COLO668 (cell line): ENCODE measurements around the gene SH3PXD2A.

Experiments
- DNase-seq: peaks from one replicate; lab custom pipeline; 2025; ENCODE audit not compliant: unreplicated experiment; lab: John Stamatoyannopoulos, UW

SH3PXD2A gene

DNA sequence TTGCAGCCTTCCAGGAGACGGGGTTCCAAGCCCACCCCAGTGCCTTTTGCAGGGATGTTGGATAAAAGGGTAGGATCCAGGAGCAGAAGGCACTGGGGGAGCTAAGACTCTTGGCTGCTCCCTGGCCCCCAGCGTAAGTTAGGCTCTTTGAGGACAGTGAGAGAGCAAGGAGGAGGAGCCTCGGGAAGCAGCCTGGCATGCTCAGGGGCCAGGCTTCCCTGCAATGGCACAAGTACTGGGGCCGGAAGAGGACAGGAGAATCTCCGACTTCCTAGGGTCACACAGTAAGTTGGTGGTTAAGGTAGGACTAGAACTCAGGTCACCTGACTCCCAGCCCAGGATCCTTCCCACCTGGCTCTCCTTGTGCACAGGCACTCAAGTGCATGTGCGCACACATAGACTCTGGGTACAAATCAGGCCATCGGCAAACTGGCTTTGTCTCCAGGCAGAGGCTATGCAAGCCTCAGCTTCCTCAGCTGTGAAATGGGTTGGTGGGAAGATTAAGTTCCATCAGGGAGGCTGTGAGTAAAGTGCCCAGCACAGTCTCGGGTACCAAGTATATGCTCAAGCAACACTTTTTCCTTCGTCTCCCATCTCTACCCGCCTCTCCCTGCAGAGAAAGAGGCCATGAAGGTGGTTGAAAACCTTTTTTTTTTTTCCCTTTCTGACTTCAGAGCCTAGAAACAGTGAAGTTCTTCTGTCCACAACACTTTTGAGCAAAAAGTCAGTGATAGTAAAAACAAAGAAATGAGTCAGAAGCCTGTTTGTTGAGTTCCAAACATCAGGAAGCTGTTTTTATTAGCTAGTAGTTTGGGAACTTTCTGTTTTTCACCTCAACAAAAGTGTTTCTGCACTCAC lies 282.8 kb downstream of the SH3PXD2A start:
- no peak for DNase-seq

DNA sequence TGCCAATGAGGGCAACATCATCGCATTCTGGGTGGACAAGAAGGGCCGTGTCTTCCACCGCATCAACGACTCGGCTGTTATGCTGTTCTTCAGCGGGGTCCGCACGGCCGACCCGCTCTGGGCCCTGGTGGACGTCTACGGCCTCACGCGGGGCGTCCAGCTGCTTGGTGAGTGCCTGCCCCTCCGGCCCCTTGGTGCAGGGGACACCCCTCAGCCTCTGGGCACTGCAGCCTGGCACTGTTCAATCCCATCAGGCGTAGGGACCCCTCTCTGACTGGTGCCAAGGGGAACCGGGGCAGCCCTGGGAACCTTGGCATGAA lies 283.8 kb downstream of the SH3PXD2A start:
- no peak for DNase-seq

DNA sequence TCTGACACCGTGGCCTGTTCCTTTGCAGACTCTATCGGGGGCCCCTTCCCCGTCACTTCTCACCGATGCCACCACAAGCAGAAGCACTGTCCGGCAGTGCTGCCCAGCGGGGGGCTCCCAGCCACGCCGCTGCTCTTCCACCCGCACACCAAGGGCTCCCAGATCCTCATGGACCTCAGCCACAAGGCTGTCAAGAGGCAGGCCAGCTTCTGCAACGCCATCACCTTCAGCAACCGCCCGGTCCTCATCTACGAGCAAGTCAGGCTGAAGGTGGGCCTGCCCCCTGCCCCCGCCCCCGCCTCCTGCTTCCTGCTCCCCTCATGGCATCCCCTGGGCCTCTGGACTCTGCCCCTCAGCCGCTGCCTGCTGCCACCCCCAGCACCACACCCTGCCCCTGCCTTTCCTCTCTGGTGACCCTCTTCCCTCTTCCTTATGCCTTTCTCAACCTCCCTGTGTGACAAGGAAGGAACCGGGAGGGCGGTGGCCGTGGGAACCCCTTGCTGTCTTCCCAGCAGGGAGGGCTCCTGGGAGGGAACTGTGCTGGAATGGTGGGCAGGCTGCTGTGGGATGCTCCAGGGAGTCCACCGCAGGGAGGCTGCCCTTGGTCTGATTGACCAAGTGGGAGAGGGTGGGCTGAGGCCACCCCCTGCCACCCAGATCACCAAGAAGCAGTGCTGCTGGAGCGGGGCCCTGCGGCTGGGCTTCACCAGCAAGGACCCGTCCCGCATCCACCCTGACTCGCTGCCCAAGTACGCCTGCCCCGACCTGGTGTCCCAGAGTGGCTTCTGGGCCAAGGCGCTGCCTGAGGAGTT lies 284.3 kb downstream of the SH3PXD2A start:
- no peak for DNase-seq

DNA sequence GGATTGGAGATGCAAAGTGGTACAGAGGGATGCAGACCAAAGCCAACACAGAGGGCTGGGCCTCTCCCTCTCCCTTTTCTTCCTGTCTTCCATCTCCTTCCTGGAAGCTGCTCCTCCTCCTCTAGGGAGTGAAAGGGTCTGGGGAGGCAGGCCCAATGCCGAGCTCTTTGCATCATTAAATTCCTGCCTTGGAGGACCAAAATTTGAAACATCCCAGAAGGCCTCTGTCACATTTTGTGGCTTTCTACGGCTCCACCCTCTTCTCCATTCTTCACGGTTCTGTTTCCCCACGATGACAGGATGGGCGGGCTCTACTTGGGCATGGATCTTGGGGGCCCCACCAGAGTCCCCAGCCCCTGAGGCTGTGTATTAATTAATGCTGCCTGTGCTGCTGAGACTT lies 285.5 kb downstream of the SH3PXD2A start:
- DNase-seq, result no peak

DNA sequence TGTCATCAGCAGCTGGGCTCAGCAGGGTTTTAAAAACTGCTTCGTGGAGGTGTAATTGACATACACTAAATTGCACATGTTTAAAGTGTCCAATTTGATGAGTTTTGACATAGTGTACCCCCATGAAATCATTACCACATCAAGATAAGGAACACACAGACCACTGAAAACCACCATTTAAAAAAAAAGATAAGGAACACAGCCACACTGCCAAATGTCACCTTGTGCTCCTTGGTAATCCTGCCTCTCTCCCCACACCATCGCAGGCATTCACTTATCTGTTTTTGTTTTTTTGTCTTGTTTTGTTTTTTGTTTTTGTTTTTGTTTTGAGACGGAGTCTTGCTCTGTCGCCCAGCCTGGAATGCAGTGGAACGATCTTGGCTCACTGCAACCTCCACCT lies 286.9 kb downstream of the SH3PXD2A start:
- DNase-seq, result no peak

DNA sequence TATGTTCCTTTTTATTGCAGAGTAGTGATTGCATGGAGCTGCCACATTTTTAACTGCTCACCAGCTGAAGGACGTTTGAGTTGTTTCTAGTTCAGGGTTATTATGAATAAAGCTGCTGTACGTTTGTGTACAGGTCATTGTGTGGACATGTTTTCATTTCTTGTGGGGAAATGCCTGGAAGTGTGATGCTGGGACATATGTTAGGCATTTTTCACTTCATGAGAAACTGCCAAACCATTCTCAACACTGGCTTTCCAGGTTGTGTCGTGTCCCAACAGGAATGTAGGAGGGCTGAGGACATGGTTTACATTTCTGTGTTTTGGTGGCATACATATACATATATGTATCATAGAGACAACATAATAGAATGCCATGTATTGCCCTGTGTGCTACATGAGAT lies 288.8 kb downstream of the SH3PXD2A start:
- no peak for DNase-seq

DNA sequence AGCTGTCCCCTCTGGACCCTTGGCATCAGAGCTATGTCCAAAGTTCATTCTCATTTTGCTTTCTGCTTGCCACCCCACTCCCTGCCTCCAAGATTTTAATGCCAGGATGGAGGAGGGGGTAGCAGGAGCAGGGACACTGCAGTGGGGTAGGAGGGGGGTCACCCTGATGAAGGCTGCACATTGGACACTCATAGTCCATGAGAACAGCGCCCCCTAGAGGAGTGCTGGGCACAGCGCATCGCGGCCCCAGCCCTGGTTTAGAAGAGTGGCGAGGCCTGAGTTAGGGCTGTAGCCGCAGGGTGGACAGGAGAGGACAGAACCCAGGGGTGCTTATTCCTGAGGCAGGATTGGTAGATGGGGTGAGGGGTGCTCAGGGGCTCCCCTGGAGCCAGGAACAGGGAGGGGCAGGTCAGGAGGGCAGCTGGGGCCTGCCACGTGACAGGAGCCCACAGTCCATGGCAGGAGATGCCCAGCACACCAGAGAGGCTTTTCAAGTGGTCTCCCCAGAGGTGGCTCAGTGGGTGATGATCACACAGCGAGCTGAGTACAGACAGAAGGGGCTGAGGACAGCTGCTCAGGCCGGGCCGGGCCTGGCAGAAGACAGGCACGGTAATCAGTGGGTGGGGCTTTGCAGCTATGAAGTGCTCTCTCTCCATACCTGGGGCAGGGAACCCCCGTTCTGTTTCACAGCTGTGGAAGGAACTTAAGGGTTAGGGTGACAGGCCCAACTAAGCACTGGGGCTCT lies 290.4 kb downstream of the SH3PXD2A start:
- peak; percentile 20 for DNase-seq

DNA sequence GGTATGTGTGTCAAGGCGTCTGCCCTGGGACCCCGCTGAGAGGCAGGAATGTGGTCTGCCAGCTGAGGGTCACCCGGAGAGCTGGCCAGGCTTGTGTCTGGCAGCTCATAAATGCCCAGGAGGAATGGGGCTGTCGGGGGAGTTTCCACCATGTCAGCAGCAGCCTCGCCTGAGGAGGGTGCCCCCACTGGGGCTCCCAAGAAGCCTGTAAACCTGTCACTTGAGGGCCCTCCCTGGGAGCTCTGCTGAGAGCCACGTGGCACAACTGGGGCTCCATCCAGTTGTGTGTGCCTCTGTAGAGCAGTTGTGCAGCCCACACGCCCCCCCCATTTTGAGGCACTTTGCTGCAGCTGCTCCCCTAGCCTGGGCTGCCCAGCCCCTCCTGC lies 291.3 kb downstream of the SH3PXD2A start:
- DNase-seq, result no peak

DNA sequence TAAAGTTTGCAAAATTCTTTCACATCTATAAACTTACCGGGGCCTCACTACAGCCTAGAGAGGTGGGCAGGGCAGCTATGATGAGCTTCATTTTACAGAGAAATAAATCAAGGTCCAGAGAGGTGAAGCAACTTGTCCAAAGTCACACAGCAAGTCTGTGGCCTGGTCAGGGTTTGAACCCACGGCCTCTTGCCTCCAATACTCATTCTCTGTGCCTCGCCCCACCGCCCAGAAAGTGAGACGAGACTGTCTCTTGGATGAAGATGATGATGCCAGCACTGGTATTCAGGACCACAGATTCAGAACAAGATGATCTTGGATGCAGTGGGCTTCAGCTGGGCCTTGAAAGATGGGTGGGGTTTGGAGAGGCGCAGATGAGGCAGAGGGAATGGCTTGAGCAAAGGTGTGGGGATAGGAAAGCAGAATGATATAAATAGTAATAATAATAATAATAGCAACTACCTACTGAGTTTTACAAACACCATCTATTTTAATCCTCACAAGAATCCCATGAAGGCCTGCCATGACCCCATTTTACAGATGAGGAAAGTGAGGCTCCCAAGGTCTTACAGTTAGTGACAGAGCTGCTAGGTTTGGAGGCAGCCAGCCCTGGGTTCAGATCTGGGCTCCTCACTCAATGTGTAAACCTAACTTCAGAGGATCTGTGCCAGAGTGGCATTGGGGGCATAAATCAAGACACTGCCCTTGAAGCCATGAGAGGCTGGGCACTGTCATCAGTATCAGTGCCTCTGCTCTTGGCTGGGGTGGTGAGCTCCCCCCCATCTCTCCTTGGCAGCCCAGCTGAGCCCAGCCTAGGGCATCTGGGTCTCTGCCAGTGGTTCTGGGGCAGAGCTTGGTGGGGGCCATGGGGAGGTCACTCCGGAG lies 291.9 kb downstream of the SH3PXD2A start:
- no peak for DNase-seq

DNA sequence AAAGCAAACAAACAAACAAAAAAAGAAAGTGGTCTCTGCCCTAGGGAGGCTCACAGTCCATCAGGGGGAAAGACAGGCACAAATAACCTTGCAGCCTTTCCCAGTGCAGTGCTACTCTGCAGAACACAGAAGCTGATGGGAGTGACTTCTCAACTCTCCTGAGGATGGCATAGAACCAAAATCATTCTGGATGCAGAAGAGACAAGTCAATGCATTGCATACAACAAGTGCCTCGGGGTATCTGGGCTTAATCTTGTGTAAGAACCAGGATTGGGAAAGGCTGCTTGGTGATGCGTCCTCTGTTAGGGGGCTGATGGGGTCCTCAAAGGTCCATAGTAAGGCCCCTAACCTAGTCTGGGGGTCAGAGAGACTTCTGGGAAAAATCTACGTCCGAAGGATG lies 293.0 kb downstream of the SH3PXD2A start:
- no peak for DNase-seq

DNA sequence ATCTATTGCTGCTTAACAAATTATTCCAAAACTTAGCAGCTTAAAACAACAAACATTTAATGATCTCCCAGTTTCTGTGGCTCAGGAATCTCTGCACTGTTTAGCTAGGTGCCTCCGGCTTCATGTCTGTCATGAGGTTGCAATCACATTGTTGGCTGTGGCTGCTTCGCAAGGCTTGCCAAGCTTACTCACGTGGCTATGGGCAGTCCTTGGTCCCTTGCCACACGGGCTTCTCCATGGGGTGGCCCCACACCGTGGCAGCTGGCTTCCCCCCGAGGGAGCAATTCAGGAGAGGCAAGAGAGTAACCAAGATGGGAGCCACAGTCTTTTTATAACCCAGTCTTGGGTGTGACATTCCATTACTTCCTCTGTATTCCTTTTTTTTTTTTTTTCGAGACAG lies 294.5 kb downstream of the SH3PXD2A start:
- DNase-seq, result no peak

DNA sequence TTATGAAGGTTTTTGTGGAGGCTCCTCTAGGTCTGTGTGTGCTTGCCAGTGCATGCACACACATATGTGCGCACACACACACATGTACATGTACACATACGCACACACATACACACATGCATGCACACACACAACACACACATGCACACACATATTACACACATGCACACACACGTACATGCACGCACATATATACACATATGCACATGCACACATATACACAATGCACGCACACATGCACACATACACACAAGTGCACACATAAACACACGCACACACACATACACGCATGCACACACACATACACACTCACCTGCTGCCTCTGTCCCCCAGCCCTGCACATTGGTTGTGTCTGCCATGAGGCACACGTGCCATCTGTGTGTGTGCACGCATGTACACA lies 295.6 kb downstream of the SH3PXD2A start:
- no peak for DNase-seq

DNA sequence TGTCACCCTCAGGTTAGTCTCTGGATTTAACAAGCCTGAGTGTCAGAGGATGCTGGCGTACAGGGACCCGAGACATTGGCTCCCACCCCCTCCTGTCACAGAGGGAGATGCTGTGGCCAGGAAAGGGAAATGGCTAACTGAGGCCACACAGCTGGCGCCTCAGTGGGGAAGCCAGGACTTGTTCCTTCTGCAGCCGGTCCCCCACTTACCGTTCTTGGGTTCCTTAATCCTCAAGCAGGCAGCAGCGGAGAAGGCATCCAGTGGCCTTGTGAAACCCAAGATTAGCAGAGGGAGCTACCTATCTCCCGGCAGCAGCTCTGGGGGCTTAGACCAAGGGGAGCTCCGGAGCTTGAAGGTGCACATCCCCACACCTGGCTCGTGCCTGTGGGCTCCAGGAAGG lies 296.5 kb downstream of the SH3PXD2A start:
- DNase-seq, result no peak

DNA sequence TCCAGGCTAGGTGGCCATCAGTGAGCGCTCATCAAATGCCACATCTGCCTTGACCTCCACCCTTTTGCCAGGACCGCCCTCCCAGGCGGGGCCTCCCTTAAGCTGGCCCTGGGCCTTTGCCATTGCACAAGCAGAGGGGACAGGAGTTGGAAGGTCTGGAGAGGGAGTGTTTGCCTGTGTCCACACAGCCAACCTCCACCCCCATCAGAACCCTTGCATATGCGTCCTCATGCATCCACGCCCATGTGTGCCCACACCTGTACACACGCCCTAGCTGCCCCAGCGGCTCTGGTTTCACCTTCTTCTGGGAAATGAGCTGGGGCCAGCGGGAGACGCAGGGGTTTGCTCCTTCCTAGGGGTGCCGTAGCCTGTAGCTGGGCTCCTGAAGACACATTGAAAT lies 297.9 kb downstream of the SH3PXD2A start:
- peak; percentile 27 for DNase-seq

DNA sequence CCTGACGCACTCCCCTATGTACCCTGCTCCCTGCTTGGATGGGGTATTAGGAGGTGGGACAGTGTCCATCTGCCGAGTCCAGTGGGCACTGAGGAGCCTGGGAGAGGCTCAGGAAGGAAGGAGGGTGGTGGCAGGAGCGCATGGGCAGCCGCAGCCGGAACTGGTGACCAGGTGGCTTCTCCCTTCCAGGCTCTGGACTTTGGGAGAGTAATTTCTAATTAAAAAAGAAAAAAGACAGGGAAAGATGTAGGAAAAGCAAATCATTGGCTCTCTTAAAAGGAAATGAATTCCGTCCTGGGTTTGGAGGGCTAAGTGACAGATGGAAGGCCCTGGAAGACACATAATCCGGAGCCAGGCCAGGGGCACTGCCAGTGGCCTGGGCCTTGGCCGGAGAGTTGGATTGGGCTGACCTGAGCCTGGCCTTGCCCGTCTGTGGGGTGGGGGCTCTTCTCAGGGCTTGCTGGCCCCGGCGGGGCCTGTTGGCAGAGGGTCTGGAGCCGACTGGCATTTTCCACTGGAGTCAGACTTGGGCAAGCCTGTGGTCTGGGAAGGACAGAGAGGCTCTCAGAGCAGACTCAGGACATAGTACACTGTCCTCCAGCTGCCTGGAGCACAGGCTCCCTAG lies 298.9 kb downstream of the SH3PXD2A start:
- DNase-seq, result no peak

DNA sequence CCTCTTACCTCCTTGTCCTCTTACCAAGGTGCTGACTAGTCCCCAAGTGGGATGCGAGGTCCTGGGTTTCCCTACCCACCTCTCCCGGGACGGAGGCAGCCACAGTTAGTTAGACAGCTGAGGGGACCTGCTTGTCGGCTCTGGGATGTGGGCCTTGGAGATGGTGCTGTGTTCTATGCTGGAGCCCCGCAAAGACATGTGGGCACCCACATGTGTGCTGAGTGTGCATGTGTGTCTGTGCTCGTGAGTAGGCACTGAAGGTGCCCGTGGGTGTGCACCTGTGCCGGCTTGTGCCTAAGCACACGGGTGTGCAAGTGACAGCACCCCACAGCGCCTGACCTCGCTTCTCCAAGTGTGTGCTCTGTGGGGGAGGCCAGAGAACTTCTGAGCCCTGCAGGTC lies 299.7 kb downstream of the SH3PXD2A start:
- no peak for DNase-seq

DNA sequence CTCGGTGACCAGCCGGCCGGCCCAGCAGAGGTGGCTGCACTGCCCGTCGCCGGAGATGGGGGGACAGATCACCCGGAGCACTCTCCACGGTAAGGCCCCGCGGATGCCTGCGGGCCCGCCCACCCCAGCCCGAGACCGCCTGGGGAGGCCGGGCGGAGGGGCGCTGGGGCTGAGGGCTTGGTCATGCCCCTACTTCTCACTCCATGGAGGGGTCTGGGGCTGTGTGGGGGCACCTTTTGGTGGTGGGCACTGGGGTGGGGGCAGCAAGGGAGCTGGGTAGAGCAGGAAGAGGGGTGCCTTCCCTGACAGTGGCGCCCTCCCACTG lies 300.1 kb downstream of the SH3PXD2A start:
- no peak for DNase-seq

DNA sequence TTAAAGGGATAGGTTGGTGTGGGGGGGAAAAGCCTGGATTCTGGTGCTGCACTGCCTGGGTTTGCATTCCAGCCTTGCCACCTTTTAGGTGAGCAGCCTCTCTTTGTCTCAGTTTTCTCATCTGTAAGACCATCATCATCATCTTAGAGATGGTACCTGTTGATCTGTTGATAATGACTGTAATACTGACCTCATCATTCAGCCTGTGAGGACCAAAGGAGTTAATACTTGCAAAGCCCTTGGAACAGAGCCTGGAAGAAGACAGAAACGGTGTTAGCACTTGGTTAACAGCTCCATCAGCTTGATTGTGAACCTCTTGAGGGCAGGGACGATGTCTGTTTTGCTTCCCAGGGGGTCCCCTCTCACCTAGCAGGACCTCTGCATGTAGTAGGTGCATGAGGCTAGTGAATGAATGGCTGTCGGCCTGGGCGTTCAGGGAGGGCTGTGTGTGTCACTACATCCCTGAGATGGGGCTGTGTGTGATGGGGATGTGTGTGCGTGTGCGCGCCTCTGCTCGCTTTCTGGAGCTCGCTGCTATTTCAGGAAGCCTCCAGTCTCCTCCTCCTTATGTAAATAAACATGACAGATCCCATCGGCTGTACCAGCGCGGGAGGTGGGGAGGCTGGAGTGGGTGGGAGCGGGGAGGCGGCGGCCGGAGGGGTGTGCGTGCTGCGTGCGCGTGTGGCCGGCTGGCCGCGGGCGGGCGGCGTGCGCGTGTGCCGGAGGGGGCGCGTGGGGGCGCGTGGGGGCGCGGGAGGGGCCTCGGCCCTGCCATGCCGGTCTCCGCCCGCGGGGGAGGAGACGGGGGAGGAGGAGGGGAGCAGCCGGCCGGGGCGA lies 300.7 kb downstream of the SH3PXD2A start:
- peak; percentile 72 for DNase-seq

DNA sequence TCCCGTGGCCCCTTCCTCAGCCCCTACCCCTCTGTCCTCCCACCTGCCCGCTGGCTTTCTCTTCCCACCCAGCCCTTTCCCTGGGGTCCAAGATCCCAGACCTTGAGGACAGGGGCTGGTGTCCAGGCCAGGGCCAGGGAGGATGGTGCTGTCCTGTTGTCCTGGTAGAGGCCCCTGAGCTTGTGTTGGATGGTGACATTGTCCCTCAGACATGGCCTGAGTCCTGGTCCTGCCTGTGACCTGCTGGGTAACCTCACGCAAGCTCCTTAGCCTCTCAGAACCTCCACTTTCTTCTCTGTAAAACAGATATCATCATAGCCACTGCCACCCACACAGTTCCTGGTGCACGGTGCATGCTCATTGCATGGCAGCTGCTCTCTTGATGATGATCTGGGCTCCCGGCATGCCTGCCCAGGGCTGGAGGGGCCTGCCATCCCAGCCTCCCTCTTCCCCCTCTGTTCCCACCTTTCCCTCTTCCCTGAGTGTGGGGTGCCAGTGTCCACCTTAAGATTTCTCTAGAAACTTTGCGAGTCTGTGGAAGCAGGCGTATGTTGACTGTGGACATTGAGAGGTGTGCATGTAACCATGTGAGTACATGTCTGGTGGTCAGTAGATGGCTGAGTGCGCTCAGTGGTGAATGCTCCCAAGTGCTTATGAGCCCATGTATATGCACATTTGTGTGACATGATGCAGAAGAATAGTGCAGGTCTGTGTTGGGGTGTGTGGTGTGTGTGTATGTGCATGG lies 301.5 kb downstream of the SH3PXD2A start:
- no peak for DNase-seq
